CD1c-positive myeloid dendritic cell (primary cell): ENCODE results near the gene COL10A1.
"Not testable (repeated sequence)": the region's sequence is repeated elsewhere in the genome, so short reads cannot be mapped to it uniquely, and the experiment has no call there.

Source experiments
- DNase-seq: peaks from one replicate; pipeline ENCODE4 v3.0.0-alpha.2; 2016; ENCODE audit errors: extremely low spot score

Gene COL10A1

GRCh38 chr6:116127771-116128493 lies 2.0 kb upstream of the COL10A1 start:
- DNase-seq, result no peak

- DNase-seq, result no peak
Observed at GRCh38 chr6:116120430-116120829, 5.5 kb downstream of the COL10A1 start.

- no peak for DNase-seq
Observed at GRCh38 chr6:116118608-116119007, 7.3 kb downstream of the COL10A1 start.

- DNase-seq, result no peak
Observed at GRCh38 chr6:116115781-116116180, 10.2 kb downstream of the COL10A1 start.

GRCh38 chr6:116113386-116113785 lies 12.5 kb downstream of the COL10A1 start:
- no peak for DNase-seq

- DNase-seq, result peak; percentile 5
Observed at GRCh38 chr6:116111552-116112528, 14.1 kb downstream of the COL10A1 start.

- no peak for DNase-seq
Observed at GRCh38 chr6:116108836-116109235, 17.1 kb downstream of the COL10A1 start.

GRCh38 chr6:116106146-116106545 lies 19.8 kb downstream of the COL10A1 start:
- DNase-seq, result no peak

- DNase-seq, result no peak
Observed at GRCh38 chr6:116105247-116105646, 20.7 kb downstream of the COL10A1 start.

GRCh38 chr6:116104636-116105035 lies 21.3 kb downstream of the COL10A1 start:
- no peak for DNase-seq

GRCh38 chr6:116102873-116103272 lies 23.1 kb downstream of the COL10A1 start:
- peak; percentile 14 for DNase-seq

GRCh38 chr6:116101790-116102189 lies 24.1 kb downstream of the COL10A1 start:
- DNase-seq, result no peak

GRCh38 chr6:116101302-116101718 lies 24.6 kb downstream of the COL10A1 start:
- no peak for DNase-seq

GRCh38 chr6:116100419-116101301 lies 25.3 kb downstream of the COL10A1 start, which contains the start of gene NT5DC1:
Gene NT5DC1, plus strand, starts transcription at chr6:116100853. Its CDS starts 78 bp downstream, at chr6:116100931.
- DNase-seq, result peak; percentile 79

- DNase-seq, result no peak
Observed at GRCh38 chr6:116099036-116099435, 26.9 kb downstream of the COL10A1 start.

GRCh38 chr6:116096979-116097816 lies 28.7 kb downstream of the COL10A1 start:
- DNase-seq, result peak; percentile 23

- DNase-seq, result not testable (repeated sequence)
Observed at GRCh38 chr6:116096048-116096759, 29.7 kb downstream of the COL10A1 start.

- no peak for DNase-seq
Observed at GRCh38 chr6:116094041-116094440, 31.9 kb downstream of the COL10A1 start.

- DNase-seq, result no peak
Observed at GRCh38 chr6:116090251-116090650, 35.7 kb downstream of the COL10A1 start.

- no peak for DNase-seq
Observed at GRCh38 chr6:116088946-116089345, 37.0 kb downstream of the COL10A1 start.
